HepG2 (cell line): ENCODE results near the gene PRR12. TPM values are rescaled to one million over a fixed set of nuclear protein-coding genes. Genes with fewer than 3 reads are reported as not detected.

Experiments
- ATAC-seq: fragments of 200-7000 bp; cut with Tn5 transposase; 3 replicates; pipeline ENCODE4 v1.9.1; 2020; ENCODE audit warnings: mild to moderate bottlenecking, moderate library complexity
- BruUV-seq: library from RNA; stranded (reverse); fragments of 400-500 nt; replicated peaks from 2 replicates; lab custom pipeline; 2021; lab: Mats Ljungman, UMichigan
- CTCF ChIA-PET: fragments of 300-600 bp; formaldehyde crosslinking; extraction: SDS; loops from one replicate; lab custom pipeline; 2021; ENCODE audit warnings: low total read pairs, inconsistent platforms, low intra/inter-chr PET ratio; lab: Yijun Ruan, JAX
- POLR2A ChIA-PET: fragments of 350-600 bp; sonication (Branson Sonifier 250); formaldehyde crosslinking; loops from one replicate; lab custom pipeline; 2020; ENCODE audit warnings: antibody characterized with exemption, inconsistent platforms; lab: Yijun Ruan, JAX
- DNase-seq: peaks from one replicate; pipeline ENCODE4 v3.0.0-alpha.2; 2015; ENCODE audit warnings: low spot score
- FAIRE-seq: peaks from 3 replicates; lab custom pipeline; 2011; peaks lifted over from hg19 to GRCh38; lab: Jason Lieb, UNC
- H2AFZ ChIP-seq: one replicate; pipeline ENCODE4 v1.6.1; 2011; ENCODE audit warnings: low read length, inconsistent platforms
- H3K27ac ChIP-seq: fragments of 300-600 bp; 3 replicates; pipeline ENCODE4 v1.8.0; 2011; ENCODE audit warnings: mixed run types, mild to moderate bottlenecking, mixed read lengths, low read length, inconsistent platforms; ENCODE audit not compliant: insufficient read depth; ENCODE audit errors: extremely low read length
- H3K27me3 ChIP-seq, 2 experiments: fragments of 200-600 bp in 1 of 2; 2 replicates in 1 of 2; 3 replicates in 1 of 2; pipeline versions ENCODE4 v1.6.0 to v1.8.0; 2011; ENCODE audit warnings: low read length in 2 of 2, mild to moderate bottlenecking in 2 of 2, moderate library complexity in 2 of 2, inconsistent platforms in 1 of 2; ENCODE audit not compliant: insufficient read depth in 2 of 2, control insufficient read depth in 1 of 2
- H3K36me3 ChIP-seq, 2 experiments: fragments of 200-600 bp in 1 of 2; replicated peaks in 1 of 2; 2 replicates in 1 of 2; 3 replicates in 1 of 2; pipeline versions ENCODE4 v1.5.1 to v1.8.0; 2011; ENCODE audit warnings: low read length in 2 of 2, inconsistent platforms in 1 of 2; ENCODE audit not compliant: insufficient read depth in 2 of 2, control insufficient read depth in 1 of 2
- H3K4me1 ChIP-seq: 2 replicates; pipeline ENCODE4 v1.5.1; 2012; ENCODE audit warnings: low read length, inconsistent platforms; ENCODE audit not compliant: insufficient read depth
- H3K4me2 ChIP-seq: 2 replicates; pipeline ENCODE4 v1.6.0; 2011; ENCODE audit warnings: low read depth, low read length, inconsistent platforms
- H3K4me3 ChIP-seq, 3 experiments: fragments of 200-600 bp in 1 of 3; sonication (generic), shearing (Covaris generic) in 1 of 3; replicated peaks in 1 of 3; 2 replicates each; pipeline ENCODE4 v1.5.1; 2011 to 2016; ENCODE audit warnings: low read length in 3 of 3, inconsistent platforms in 2 of 3, low read depth in 2 of 3, mild to moderate bottlenecking in 2 of 3, control low read depth in 1 of 3, mixed read lengths in 1 of 3; ENCODE audit not compliant: insufficient read depth in 1 of 3
- H3K79me2 ChIP-seq: one replicate; pipeline ENCODE4 v1.6.1; 2011; ENCODE audit warnings: low read length, inconsistent platforms; ENCODE audit not compliant: insufficient read depth
- H3K9ac ChIP-seq: 2 replicates; pipeline ENCODE4 v1.6.0; 2011; ENCODE audit warnings: mild to moderate bottlenecking, low read depth, low read length, inconsistent platforms; ENCODE audit not compliant: insufficient read depth
- H3K9me3 ChIP-seq: 2 replicates; pipeline ENCODE4 v1.5.1; 2012; ENCODE audit warnings: mild to moderate bottlenecking, low read length
- H4K20me1 ChIP-seq: 2 replicates; pipeline ENCODE4 v1.6.0; 2011; ENCODE audit warnings: inconsistent platforms, mild to moderate bottlenecking, low read length, moderate library complexity; ENCODE audit not compliant: insufficient read depth
- AHR ChIP-seq: IDR thresholded peaks from 2 replicates; pipeline ENCODE4 v1.6.1; 2018; ENCODE audit warnings: missing genetic modification reagents, missing compliant biosample characterization
- ESRRA ChIP-seq: sonication (generic); formaldehyde crosslinking; IDR thresholded peaks from 2 replicates; pipeline ENCODE4 v1.5.1; 2020; ENCODE audit warnings: mild to moderate bottlenecking, low read depth, missing genetic modification reagents
- GLI4 ChIP-seq: sonication (generic); formaldehyde crosslinking; IDR thresholded peaks from 2 replicates; pipeline ENCODE4 v1.5.1; 2020; ENCODE audit warnings: missing genetic modification reagents, mild to moderate bottlenecking, moderate library complexity, borderline replicate concordance
- KLF15 ChIP-seq: sonication (generic); formaldehyde crosslinking; IDR thresholded peaks from 2 replicates; pipeline ENCODE4 v1.8.1; 2023; ENCODE audit warnings: borderline replicate concordance, mild to moderate bottlenecking, inconsistent platforms, missing genetic modification reagents, mixed read lengths
- MTA3 ChIP-seq: sonication (generic); formaldehyde crosslinking; IDR thresholded peaks from 2 replicates; pipeline ENCODE4 v1.4.0; 2020; ENCODE audit warnings: missing genetic modification reagents
- NR2F2 ChIP-seq: IDR thresholded peaks from 2 replicates; pipeline ENCODE4 v1.6.1; 2012; ENCODE audit warnings: low read depth, inconsistent platforms, borderline replicate concordance
- ZNF207 ChIP-seq: fragments of 450-650 bp; IDR thresholded peaks from 2 replicates; pipeline ENCODE4 v1.6.1; 2016; ENCODE audit warnings: antibody characterized with exemption, borderline replicate concordance
- ZNF430 ChIP-seq: sonication (generic); formaldehyde crosslinking; IDR thresholded peaks from 2 replicates; pipeline ENCODE4 v1.9.0; 2021; ENCODE audit warnings: mild to moderate bottlenecking, missing genetic modification reagents
- ZNF777 ChIP-seq: sonication (generic); formaldehyde crosslinking; IDR thresholded peaks from 2 replicates; pipeline ENCODE4 v1.4.0; 2020; ENCODE audit warnings: missing genetic modification reagents
- WGBS: methylation state at CpG from one replicate; pipeline ENCODE4 v1.1.6; 2017; ENCODE audit warnings: low lambda C conversion rate; 5-methylcytosine and 5-hydroxymethylcytosine counted together
- in situ Hi-C: cut with HindIII; loops from 2 replicates; pipeline ENCODE4 v1.10.0; 2017; ENCODE audit warnings: low pct_unique_long_range_greater_than_20kb; ENCODE audit not compliant: extremely low pct_ligation_motif_present
- intact Hi-C: fragments of 100-400 bp; cut with micrococcal nuclease; formaldehyde crosslinking; loops from one replicate; pipeline ENCODE4 v1.10.0; 2022; ENCODE audit not compliant: unreplicated experiment
- polyA plus RNA-seq, 8 experiments: library from polyadenylated mRNA; depleted of rRNA in 3 of 8; stranded (reverse) in 7 of 8; unstranded in 1 of 8; fragments of >200 nt; fragmentation: Illumina TruSeq in 4 of 8; extraction: Trizol in 4 of 8; gene quantifications; 2 replicates each; pipeline versions ENCODE4 v1.2.1 to v1.2.3, GENCODE V29; 2011 to 2016; ENCODE audit warnings: low read depth in 4 of 8, missing spikeins in 1 of 8, mixed read lengths in 1 of 8; ENCODE audit not compliant: insufficient read depth in 1 of 8
- total RNA-seq, 5 experiments: library from RNA; depleted of rRNA; stranded (reverse); fragments of >200 nt; fragmentation: Illumina TruSeq; extraction: Trizol; gene quantifications; 2 replicates each; pipeline ENCODE4 v1.2.3, GENCODE V29; 2016; ENCODE audit warnings: low read depth in 1 of 5
- TF ChIP-seq, protein P1 (sequence below): sonication (generic); formaldehyde crosslinking; IDR thresholded peaks from 2 replicates; pipeline ENCODE4 v1.5.1; 2020; ENCODE audit warnings: mild to moderate bottlenecking, missing genetic modification reagents, moderate library complexity
- TF ChIP-seq, protein P2 (sequence below), 2 experiments: fragments of 450-650 bp in 1 of 2; sonication (generic) in 1 of 2; formaldehyde crosslinking in 1 of 2; IDR thresholded peaks; 2 replicates each; pipeline versions ENCODE4 v1.6.1 to v1.8.0; 2016 to 2022; ENCODE audit warnings: antibody characterized with exemption in 1 of 2, mild to moderate bottlenecking in 1 of 2, missing genetic modification reagents in 1 of 2

Gene PRR12
- total and polyA plus RNA-seq, 2 of the 13 experiments (the other 11 are each of a cell fraction or from before 2014, with no cell fraction given) = 0.62 to 1.5 TPM

DNA sequence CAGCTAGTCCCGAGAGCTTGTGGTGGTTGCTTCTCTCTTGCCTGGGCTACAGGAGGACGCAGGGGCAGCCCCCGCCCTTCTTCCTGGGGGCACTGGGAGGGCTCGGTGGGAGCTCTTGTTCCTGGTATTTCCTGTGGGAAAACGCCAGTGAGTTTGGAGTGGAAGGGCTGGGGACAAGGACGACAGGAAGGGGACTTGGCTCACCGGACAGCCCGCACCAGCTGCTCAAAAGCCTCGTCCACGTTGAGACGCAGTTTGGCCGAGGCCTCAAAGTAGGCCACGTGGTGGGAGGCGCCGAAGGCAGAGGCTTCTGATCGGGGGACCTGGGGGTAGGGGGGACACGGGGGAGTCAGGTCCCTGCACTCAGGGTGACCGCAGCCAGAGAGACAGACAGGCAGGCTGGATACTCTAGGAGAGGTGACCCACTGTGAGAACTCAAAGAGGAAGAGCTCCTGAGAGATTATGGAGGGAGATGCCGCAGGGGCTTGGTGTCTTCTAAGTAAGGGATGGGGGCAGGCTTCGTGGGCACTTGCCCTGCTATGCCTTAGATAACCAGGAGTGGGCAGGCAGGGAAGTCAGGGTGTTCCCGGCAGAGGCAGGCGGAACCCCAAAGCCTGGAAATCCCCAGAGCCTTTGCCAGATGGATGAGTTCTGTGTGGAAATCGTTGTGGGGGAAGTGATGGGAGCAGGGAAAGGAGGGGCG is 44.7 kb downstream of the PRR12 start:
- DNase-seq (no peak), ATAC-seq (no peak), FAIRE-seq (no peak)
- Histone ChIP-seq H3K4me3 (no peak overlapping the region), H3K4me1 (peaks cover 31% of the 10 kb centered on the region), H3K9me3 (no peaks in the 10 kb centered on the region), H3K4me2 (no peak overlapping the region), H3K27me3 (no peaks in the 10 kb centered on the region; a peak in 1 of 5 replicates), H3K27ac (no peak overlapping the region), H3K9ac (no peak overlapping the region), H2AFZ (no peak overlapping the region), H4K20me1 (no peaks in the 10 kb centered on the region), H3K36me3 (no peaks in the 10 kb centered on the region), H3K79me2 (no peaks in the 10 kb centered on the region)
- CTCF ChIA-PET = no interaction called here
- POLR2A ChIA-PET = no interaction called here
- BruUV-seq = no TSS peak
- in situ Hi-C loops = no loop called here
- 47% methylated on average over 13 of the region's 24 CpGs for WGBS
- intact Hi-C loops = no loop called here
- TF ChIP-seq ZNF207 (no peak), ESRRA (CRISPR knock-in tag) (no peak), ZNF777 (CRISPR knock-in tag) (no peak), ZNF430 (CRISPR knock-in tag) (no peak), MTA3 (CRISPR knock-in tag) (no peak), KLF15 (CRISPR knock-in tag) (no peak), GLI4 (CRISPR knock-in tag) (no peak), AHR (CRISPR knock-in tag) (no peak), NR2F2 (no peak)
- TF ChIP-seq, protein P1, sequence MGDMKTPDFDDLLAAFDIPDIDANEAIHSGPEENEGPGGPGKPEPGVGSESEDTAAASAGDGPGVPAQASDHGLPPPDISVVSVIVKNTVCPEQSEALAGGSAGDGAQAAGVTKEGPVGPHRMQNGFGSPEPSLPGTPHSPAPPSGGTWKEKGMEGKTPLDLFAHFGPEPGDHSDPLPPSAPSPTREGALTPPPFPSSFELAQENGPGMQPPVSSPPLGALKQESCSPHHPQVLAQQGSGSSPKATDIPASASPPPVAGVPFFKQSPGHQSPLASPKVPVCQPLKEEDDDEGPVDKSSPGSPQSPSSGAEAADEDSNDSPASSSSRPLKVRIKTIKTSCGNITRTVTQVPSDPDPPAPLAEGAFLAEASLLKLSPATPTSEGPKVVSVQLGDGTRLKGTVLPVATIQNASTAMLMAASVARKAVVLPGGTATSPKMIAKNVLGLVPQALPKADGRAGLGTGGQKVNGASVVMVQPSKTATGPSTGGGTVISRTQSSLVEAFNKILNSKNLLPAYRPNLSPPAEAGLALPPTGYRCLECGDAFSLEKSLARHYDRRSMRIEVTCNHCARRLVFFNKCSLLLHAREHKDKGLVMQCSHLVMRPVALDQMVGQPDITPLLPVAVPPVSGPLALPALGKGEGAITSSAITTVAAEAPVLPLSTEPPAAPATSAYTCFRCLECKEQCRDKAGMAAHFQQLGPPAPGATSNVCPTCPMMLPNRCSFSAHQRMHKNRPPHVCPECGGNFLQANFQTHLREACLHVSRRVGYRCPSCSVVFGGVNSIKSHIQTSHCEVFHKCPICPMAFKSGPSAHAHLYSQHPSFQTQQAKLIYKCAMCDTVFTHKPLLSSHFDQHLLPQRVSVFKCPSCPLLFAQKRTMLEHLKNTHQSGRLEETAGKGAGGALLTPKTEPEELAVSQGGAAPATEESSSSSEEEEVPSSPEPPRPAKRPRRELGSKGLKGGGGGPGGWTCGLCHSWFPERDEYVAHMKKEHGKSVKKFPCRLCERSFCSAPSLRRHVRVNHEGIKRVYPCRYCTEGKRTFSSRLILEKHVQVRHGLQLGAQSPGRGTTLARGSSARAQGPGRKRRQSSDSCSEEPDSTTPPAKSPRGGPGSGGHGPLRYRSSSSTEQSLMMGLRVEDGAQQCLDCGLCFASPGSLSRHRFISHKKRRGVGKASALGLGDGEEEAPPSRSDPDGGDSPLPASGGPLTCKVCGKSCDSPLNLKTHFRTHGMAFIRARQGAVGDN (CRISPR knock-in tag) = peak; percentile 11; the same call in 1 of the 2 replicates
- TF ChIP-seq, protein P2, sequence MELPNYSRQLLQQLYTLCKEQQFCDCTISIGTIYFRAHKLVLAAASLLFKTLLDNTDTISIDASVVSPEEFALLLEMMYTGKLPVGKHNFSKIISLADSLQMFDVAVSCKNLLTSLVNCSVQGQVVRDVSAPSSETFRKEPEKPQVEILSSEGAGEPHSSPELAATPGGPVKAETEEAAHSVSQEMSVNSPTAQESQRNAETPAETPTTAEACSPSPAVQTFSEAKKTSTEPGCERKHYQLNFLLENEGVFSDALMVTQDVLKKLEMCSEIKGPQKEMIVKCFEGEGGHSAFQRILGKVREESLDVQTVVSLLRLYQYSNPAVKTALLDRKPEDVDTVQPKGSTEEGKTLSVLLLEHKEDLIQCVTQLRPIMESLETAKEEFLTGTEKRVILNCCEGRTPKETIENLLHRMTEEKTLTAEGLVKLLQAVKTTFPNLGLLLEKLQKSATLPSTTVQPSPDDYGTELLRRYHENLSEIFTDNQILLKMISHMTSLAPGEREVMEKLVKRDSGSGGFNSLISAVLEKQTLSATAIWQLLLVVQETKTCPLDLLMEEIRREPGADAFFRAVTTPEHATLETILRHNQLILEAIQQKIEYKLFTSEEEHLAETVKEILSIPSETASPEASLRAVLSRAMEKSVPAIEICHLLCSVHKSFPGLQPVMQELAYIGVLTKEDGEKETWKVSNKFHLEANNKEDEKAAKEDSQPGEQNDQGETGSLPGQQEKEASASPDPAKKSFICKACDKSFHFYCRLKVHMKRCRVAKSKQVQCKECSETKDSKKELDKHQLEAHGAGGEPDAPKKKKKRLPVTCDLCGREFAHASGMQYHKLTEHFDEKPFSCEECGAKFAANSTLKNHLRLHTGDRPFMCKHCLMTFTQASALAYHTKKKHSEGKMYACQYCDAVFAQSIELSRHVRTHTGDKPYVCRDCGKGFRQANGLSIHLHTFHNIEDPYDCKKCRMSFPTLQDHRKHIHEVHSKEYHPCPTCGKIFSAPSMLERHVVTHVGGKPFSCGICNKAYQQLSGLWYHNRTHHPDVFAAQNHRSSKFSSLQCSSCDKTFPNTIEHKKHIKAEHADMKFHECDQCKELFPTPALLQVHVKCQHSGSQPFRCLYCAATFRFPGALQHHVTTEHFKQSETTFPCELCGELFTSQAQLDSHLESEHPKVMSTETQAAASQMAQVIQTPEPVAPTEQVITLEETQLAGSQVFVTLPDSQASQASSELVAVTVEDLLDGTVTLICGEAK (IDR thresholded peaks at IDR 0.05) = no peak
- TF ChIP-seq, protein P2 (CRISPR knock-in tag; IDR thresholded peaks at IDR 0.05) = no peak
